MM.1S (cell line): ENCODE data around the gene OR7G1.

ENCODE experiments used
- DNase-seq: peaks from one replicate; pipeline ENCODE4 v3.0.0-alpha.2; 2015
- H2AFZ ChIP-seq: fragments of 300-600 bp; sonication (generic); 2 replicates; pipeline ENCODE4 v1.6.0; 2016; ENCODE audit warnings: antibody characterized with exemption, low read length
- H3F3A ChIP-seq: fragments of 300-600 bp; sonication (generic); 2 replicates; pipeline ENCODE4 v1.6.1; 2016; ENCODE audit warnings: mild to moderate bottlenecking, antibody characterized with exemption, low read length, moderate library complexity, mixed read lengths; ENCODE audit not compliant: insufficient read depth
- H3K27ac ChIP-seq: fragments of 300-600 bp; sonication (generic); 2 replicates; pipeline ENCODE4 v1.5.1; 2016; ENCODE audit warnings: mild to moderate bottlenecking, low read length
- H3K27me3 ChIP-seq: fragments of 300-600 bp; sonication (generic); replicated peaks from 2 replicates; pipeline ENCODE4 v1.6.0; 2016; ENCODE audit warnings: low read length; ENCODE audit not compliant: insufficient read depth
- H3K36me3 ChIP-seq: fragments of 300-600 bp; sonication (generic); replicated peaks from 2 replicates; pipeline ENCODE4 v1.6.1; 2016; ENCODE audit warnings: mild to moderate bottlenecking, low read length, mixed read lengths; ENCODE audit not compliant: insufficient read depth
- H3K4me1 ChIP-seq: fragments of 300-600 bp; sonication (generic); 2 replicates; pipeline ENCODE4 v1.6.1; 2016; ENCODE audit warnings: low read length, mixed read lengths
- H3K4me2 ChIP-seq: fragments of 300-600 bp; sonication (generic); 2 replicates; pipeline ENCODE4 v1.6.0; 2016; ENCODE audit warnings: low read depth, low read length
- H3K4me3 ChIP-seq: fragments of 300-600 bp; sonication (generic); 2 replicates; pipeline ENCODE4 v1.5.1; 2016; ENCODE audit warnings: low read length, mixed read lengths
- H3K79me2 ChIP-seq: fragments of 300-600 bp; sonication (generic); 2 replicates; pipeline ENCODE4 v1.6.1; 2016; ENCODE audit warnings: mixed run types, low read length, mixed read lengths
- H3K9ac ChIP-seq: fragments of 300-600 bp; sonication (generic); 2 replicates; pipeline ENCODE4 v1.6.1; 2016; ENCODE audit warnings: low read length, mixed read lengths
- H3K9me2 ChIP-seq: fragments of 300-600 bp; sonication (generic); replicated peaks from 2 replicates; pipeline ENCODE4 v1.6.1; 2016; ENCODE audit warnings: mild to moderate bottlenecking, low read length, mixed read lengths; ENCODE audit not compliant: insufficient read depth
- H3K9me3 ChIP-seq: fragments of 300-600 bp; sonication (generic); replicated peaks from 2 replicates; pipeline ENCODE4 v1.6.1; 2016; ENCODE audit warnings: mild to moderate bottlenecking, low read length, mixed read lengths; ENCODE audit not compliant: insufficient read depth
- H4K20me1 ChIP-seq: fragments of 300-600 bp; sonication (generic); 2 replicates; pipeline ENCODE4 v1.6.1; 2016; ENCODE audit warnings: mild to moderate bottlenecking, low read length, moderate library complexity, mixed read lengths; ENCODE audit not compliant: insufficient read depth
- EZH2 ChIP-seq: fragments of 300-600 bp; sonication (generic); optimal IDR thresholded peaks from 2 replicates; pipeline ENCODE3; 2017; ENCODE audit warnings: low read depth, mild to moderate bottlenecking, antibody characterized with exemption, low read length, mixed read lengths
- EZH2phosphoT487 ChIP-seq: fragments of 300-600 bp; sonication (generic); IDR thresholded peaks from 2 replicates; pipeline ENCODE4 v1.6.1; 2018; ENCODE audit warnings: antibody characterized with exemption, low read length
- TF ChIP-seq, protein P1 (sequence below): fragments of 300-600 bp; sonication (generic); IDR thresholded peaks from 2 replicates; pipeline ENCODE4 v1.5.1; 2016; ENCODE audit warnings: antibody characterized with exemption, low read length, mixed read lengths

OR7G1 gene

DNA sequence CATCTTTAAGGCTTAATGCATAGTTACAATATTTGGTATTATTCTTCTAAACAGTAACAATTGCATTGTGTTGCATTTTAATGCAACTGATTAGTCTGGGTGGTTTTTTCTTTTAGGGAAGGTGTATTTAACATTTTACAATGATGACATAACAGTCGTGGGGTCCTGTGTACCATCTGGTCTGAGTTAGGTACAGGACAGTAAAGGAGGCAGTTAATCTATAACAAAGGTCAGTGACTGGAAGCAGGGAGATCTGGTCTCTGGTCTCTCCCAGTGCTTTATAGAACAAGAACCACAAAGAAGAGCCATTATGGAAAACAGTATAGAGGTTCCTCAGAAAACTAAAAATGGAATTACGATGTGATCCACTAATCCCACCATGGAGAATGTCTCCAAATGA, 5.6 kb downstream of the OR7G1 start:
- H3K27me3 ChIP-seq: peaks cover 28% of the 10 kb centered on the region
- H3K4me1 ChIP-seq: no peaks in the 10 kb centered on the region
- no peak overlapping the region for H3K4me3 ChIP-seq
- no peak overlapping the region for H3K4me2 ChIP-seq
- no peaks in the 10 kb centered on the region for H3K79me2 ChIP-seq
- no peak overlapping the region for H3K27ac ChIP-seq
- H3K9me3 ChIP-seq: no peaks in the 10 kb centered on the region
- no peaks in the 10 kb centered on the region for H3K36me3 ChIP-seq
- H3K9ac ChIP-seq: no peak overlapping the region
- DNase-seq: no peak
- no peaks in the 10 kb centered on the region for H4K20me1 ChIP-seq
- no peaks in the 10 kb centered on the region for H3F3A ChIP-seq
- H3K9me2 ChIP-seq: no peaks in the 10 kb centered on the region
- H2AFZ ChIP-seq: no peak overlapping the region
- no peak for TF ChIP-seq EZH2phosphoT487
- TF ChIP-seq EZH2: no peak
- TF ChIP-seq, protein P1, sequence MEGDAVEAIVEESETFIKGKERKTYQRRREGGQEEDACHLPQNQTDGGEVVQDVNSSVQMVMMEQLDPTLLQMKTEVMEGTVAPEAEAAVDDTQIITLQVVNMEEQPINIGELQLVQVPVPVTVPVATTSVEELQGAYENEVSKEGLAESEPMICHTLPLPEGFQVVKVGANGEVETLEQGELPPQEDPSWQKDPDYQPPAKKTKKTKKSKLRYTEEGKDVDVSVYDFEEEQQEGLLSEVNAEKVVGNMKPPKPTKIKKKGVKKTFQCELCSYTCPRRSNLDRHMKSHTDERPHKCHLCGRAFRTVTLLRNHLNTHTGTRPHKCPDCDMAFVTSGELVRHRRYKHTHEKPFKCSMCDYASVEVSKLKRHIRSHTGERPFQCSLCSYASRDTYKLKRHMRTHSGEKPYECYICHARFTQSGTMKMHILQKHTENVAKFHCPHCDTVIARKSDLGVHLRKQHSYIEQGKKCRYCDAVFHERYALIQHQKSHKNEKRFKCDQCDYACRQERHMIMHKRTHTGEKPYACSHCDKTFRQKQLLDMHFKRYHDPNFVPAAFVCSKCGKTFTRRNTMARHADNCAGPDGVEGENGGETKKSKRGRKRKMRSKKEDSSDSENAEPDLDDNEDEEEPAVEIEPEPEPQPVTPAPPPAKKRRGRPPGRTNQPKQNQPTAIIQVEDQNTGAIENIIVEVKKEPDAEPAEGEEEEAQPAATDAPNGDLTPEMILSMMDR: no peak

DNA sequence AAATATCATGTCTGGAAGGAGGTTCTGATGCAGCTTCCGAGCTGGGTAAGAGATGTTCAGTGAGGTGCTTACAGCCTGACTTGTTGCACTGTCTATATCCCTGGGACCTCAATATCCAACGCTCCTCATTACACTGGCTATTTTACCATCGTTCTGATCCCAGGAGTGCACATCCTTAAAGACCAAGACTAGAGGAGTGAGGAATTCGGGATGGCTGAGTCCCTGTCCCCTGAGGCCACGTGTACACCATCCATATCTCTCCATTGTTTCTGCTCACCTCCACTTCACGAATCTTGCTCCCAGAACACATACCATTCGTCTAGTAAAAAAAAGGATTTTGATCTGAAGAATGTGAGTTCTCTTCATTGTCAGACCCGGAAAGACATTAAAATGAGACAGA, 8.2 kb downstream of the OR7G1 start, which contains the start of gene OR7G2:
OR7G2 (minus strand) TSS at position 101 of the 400 bp plus-strand sequence. CDS start 4,232 bp downstream, outside the sequence.
- H2AFZ ChIP-seq: no peak within 1 kb of the TSS

DNA sequence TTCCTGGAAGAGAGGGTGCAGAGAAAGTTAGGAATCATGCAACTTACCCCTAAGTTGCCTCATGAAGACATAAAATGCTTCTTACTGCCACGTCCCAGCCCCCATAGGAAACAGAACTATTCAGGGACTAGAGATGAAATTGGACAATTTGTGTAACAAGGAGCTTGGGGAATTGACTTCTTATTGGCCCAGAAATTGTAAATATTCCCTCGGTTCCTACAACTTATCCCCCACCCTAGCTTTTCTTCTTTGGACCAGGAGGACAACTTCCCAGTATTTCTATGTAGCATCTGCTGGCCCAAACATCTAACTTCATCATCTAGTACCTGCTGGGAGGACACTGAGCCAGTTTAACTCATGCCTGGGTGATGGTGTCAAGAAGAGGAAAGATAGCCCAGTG, 28.8 kb downstream of the OR7G1 start, which contains the start of gene OR1M1:
OR1M1 (plus strand) TSS at position 301 of the 400 bp plus-strand sequence. CDS start 6,184 bp downstream, outside the sequence.
- Histone ChIP-seq H3K4me1 (no peaks in the 10 kb centered on the region), H3K4me2 (no peak within 1 kb of the TSS), H2AFZ (no peak within 1 kb of the TSS), H3K27ac (no peak within 1 kb of the TSS), H3K79me2 (no peaks in the 10 kb centered on the region), H4K20me1 (no peaks in the 10 kb centered on the region), H3K27me3 (peaks cover 39% of the 10 kb centered on the region), H3K4me3 (no peak within 1 kb of the TSS), H3K9me2 (no peaks in the 10 kb centered on the region), H3K36me3 (no peaks in the 10 kb centered on the region), H3K9ac (no peak within 1 kb of the TSS), H3K9me3 (no peaks in the 10 kb centered on the region), H3F3A (no peaks in the 10 kb centered on the region)
- TF ChIP-seq, protein P1: no peak
- TF ChIP-seq EZH2phosphoT487 (no peak), EZH2 (no peak)
- DNase-seq: no peak

More for the DNA sequence above, 8.2 kb downstream of the OR7G1 start, which contains the start of gene OR7G2:
- no peaks in the 10 kb centered on the region for H3K36me3 ChIP-seq
- no peak within 1 kb of the TSS for H3K4me2 ChIP-seq
- H3K79me2 ChIP-seq: no peaks in the 10 kb centered on the region
- TF ChIP-seq EZH2 (no peak), EZH2phosphoT487 (no peak)
- TF ChIP-seq, protein P1: no peak
- no peak within 1 kb of the TSS for H3K9ac ChIP-seq
- H3K4me1 ChIP-seq: no peaks in the 10 kb centered on the region
- no peak within 1 kb of the TSS for H3K4me3 ChIP-seq
- H3K9me3 ChIP-seq: no peaks in the 10 kb centered on the region
- DNase-seq: no peak
- peaks cover 38% of the 10 kb centered on the region for H3K27me3 ChIP-seq
- no peaks in the 10 kb centered on the region for H3F3A ChIP-seq
- no peak within 1 kb of the TSS for H3K27ac ChIP-seq
- H4K20me1 ChIP-seq: no peaks in the 10 kb centered on the region
- no peaks in the 10 kb centered on the region for H3K9me2 ChIP-seq
